Naive thymus-derived CD4-positive, alpha-beta T cell (primary cell): ENCODE measurements around the gene KLRC2. TPM values are rescaled to one million over a fixed set of nuclear protein-coding genes. Genes with fewer than 3 reads are reported as not detected.
"Not testable (repeated sequence)": the region's sequence is repeated elsewhere in the genome, so short reads cannot be mapped to it uniquely, and the experiment has no call there.

Experiments
- ATAC-seq: fragments of 150-1000 bp; cut with Tn5 transposase; 2 replicates; pipeline ENCODE4 v1.10.0; 2021; ENCODE audit warnings: mild to moderate bottlenecking, moderate library complexity
- CTCF ChIA-PET: fragments of 350-600 bp; sonication (Branson Sonifier 250); formaldehyde crosslinking; loops from one replicate; lab custom pipeline; 2021; ENCODE audit warnings: antibody characterized with exemption; lab: Charles Lee
- POLR2A ChIA-PET: fragments of 350-600 bp; sonication (Branson Sonifier 250); formaldehyde crosslinking; loops from one replicate; lab custom pipeline; 2021; ENCODE audit warnings: antibody characterized with exemption, inconsistent platforms; lab: Charles Lee
- DNase-seq, 9 donors: peaks; one replicate each; pipeline versions ENCODE4 v3.0.0 to v3.0.0-alpha.2; 2020 to 2022; ENCODE audit warnings: mixed read lengths in 1 of 9
- H3K27ac ChIP-seq: one replicate; pipeline ENCODE4 v1.7.0; 2013; ENCODE audit warnings: mild to moderate bottlenecking, low read depth, low read length, moderate library complexity
- H3K27me3 ChIP-seq, 2 donors: one replicate each; pipeline ENCODE4 v1.7.0; 2013; ENCODE audit warnings: low read length in 2 of 2, mild to moderate bottlenecking in 2 of 2, moderate library complexity in 2 of 2; ENCODE audit not compliant: control insufficient read depth in 2 of 2, insufficient read depth in 2 of 2
- H3K36me3 ChIP-seq, 3 experiments: 1 replicate in 2 of 3; 2 replicates in 1 of 3; pipeline ENCODE4 v1.7.0; 2013; ENCODE audit warnings: low read length in 3 of 3, mild to moderate bottlenecking in 3 of 3, moderate library complexity in 1 of 3; ENCODE audit not compliant: insufficient read depth in 3 of 3, control insufficient read depth in 2 of 3
- H3K4me1 ChIP-seq, 2 donors: one replicate each; pipeline ENCODE4 v1.7.0; 2013; ENCODE audit warnings: low read length in 2 of 2, mild to moderate bottlenecking in 2 of 2, moderate library complexity in 1 of 2; ENCODE audit not compliant: control insufficient read depth in 2 of 2, insufficient read depth in 2 of 2
- H3K4me3 ChIP-seq: 2 replicates; pipeline ENCODE4 v1.7.0; 2013; ENCODE audit warnings: mild to moderate bottlenecking, low read length
- H3K9me3 ChIP-seq, 3 experiments: 1 replicate in 2 of 3; 2 replicates in 1 of 3; pipeline ENCODE4 v1.7.0; 2013; ENCODE audit warnings: low read length in 3 of 3; ENCODE audit not compliant: control insufficient read depth in 2 of 3
- H3K27ac Mint-ChIP-seq, 9 donors: one replicate each; pipeline ENCODE4 v1.8.0; 2020 to 2022; ENCODE audit warnings: mixed read lengths in 9 of 9, mild to moderate bottlenecking in 8 of 9, moderate library complexity in 5 of 9, inconsistent platforms in 2 of 9
- H3K27me3 Mint-ChIP-seq, 5 donors: one replicate each; pipeline ENCODE4 v1.8.0; 2021 to 2022; ENCODE audit warnings: mixed read lengths in 5 of 5, mild to moderate bottlenecking in 1 of 5
- H3K36me3 Mint-ChIP-seq, 5 donors: one replicate each; pipeline ENCODE4 v1.8.0; 2020 to 2022; ENCODE audit warnings: mixed read lengths in 5 of 5, mild to moderate bottlenecking in 3 of 5, inconsistent platforms in 1 of 5
- H3K4me1 Mint-ChIP-seq, 7 donors: one replicate each; pipeline ENCODE4 v1.8.0; 2020 to 2022; ENCODE audit warnings: mixed read lengths in 7 of 7, mild to moderate bottlenecking in 3 of 7, inconsistent platforms in 1 of 7
- H3K4me3 Mint-ChIP-seq, 10 donors: one replicate each; pipeline ENCODE4 v1.8.0; 2020 to 2022; ENCODE audit warnings: mild to moderate bottlenecking in 10 of 10, mixed read lengths in 10 of 10, moderate library complexity in 6 of 10, inconsistent platforms in 2 of 10
- H3K9me3 Mint-ChIP-seq, 11 donors: one replicate each; pipeline ENCODE4 v1.8.0; 2020 to 2022; ENCODE audit warnings: mixed read lengths in 11 of 11, mild to moderate bottlenecking in 4 of 11, inconsistent platforms in 1 of 11, moderate library complexity in 1 of 11
- intact Hi-C, 2 donors: fragments of 100-400 bp; cut with micrococcal nuclease; formaldehyde crosslinking; loops; one replicate each; pipeline ENCODE4 v1.15.1; 2023
- polyA plus RNA-seq, 2 donors: library from polyadenylated mRNA; unstranded; fragments of 300-500 nt; fragmentation: Illumina TruSeq; gene quantifications; one replicate each; pipeline ENCODE4 v1.2.3, GENCODE V29; 2021
- total RNA-seq, 6 experiments: library from RNA in 5 of 6; stranded (reverse) in 5 of 6; gene quantifications; 1 replicate in 5 of 6; 2 replicates in 1 of 6; pipeline ENCODE4 v1.2.3 and lab custom pipeline; 2021 to 2026

The KLRC2 gene
- total RNA-seq (1 to 10 TPM in 1 of 5 experiments, not detected in 4; 6.7 TPM), polyA plus RNA-seq (not detected), total RNA-seq (lab: John Stamatoyannopoulos, UW) (not detected)

- DNase-seq, H3K36me3 Mint-ChIP-seq, H3K4me3 Mint-ChIP-seq, CTCF ChIA-PET, H3K36me3 ChIP-seq, H3K4me1 ChIP-seq, H3K4me3 ChIP-seq, intact Hi-C loops, H3K27ac ChIP-seq, H3K9me3 Mint-ChIP-seq, H3K9me3 ChIP-seq, H3K27ac Mint-ChIP-seq, POLR2A ChIA-PET, H3K27me3 ChIP-seq, H3K4me1 Mint-ChIP-seq, H3K27me3 Mint-ChIP-seq: not testable (repeated sequence)
- peak; percentile 40 for ATAC-seq
These were observed at the start of gene KLRC2 for GRCh38 chr12:10435816-10436215. KLRC2 (minus strand) TSS chr12:10436010; CDS start chr12:10435986, 24 bp downstream.

- H3K27me3 ChIP-seq, H3K27ac ChIP-seq, H3K4me1 Mint-ChIP-seq, CTCF ChIA-PET, H3K36me3 Mint-ChIP-seq, H3K9me3 ChIP-seq, ATAC-seq, H3K4me3 ChIP-seq, H3K27ac Mint-ChIP-seq, DNase-seq, H3K36me3 ChIP-seq, H3K4me3 Mint-ChIP-seq, POLR2A ChIA-PET, intact Hi-C loops: not testable (repeated sequence)
- peaks cover 0 to 15% of the 10 kb centered on the region in 2 donors for H3K4me1 ChIP-seq
- H3K9me3 Mint-ChIP-seq = peaks cover 0 to 25% (median 4%) of the 10 kb centered on the region in 11 donors
- peaks cover 3 to 37% (median 14%) of the 10 kb centered on the region in 5 donors for H3K27me3 Mint-ChIP-seq
These were observed 46.1 kb upstream of the KLRC2 start for GRCh38 chr12:10481901-10482300.

GRCh38 chr12:10472808-10473207 lies 37.0 kb upstream of the KLRC2 start:
- CTCF ChIA-PET, H3K4me3 ChIP-seq, POLR2A ChIA-PET, H3K27me3 ChIP-seq, H3K4me1 Mint-ChIP-seq, DNase-seq, H3K36me3 ChIP-seq, H3K9me3 ChIP-seq, H3K36me3 Mint-ChIP-seq, ATAC-seq, H3K4me3 Mint-ChIP-seq, H3K27ac Mint-ChIP-seq, intact Hi-C loops, H3K4me1 ChIP-seq, H3K27ac ChIP-seq: not testable (repeated sequence)
- Mint-ChIP-seq H3K27me3 (peaks cover 0 to 17% (median 7%) of the 10 kb centered on the region in 5 donors), H3K9me3 (peaks cover 0 to 24% (median 7%) of the 10 kb centered on the region in 11 donors)

GRCh38 chr12:10469701-10470100 lies 33.9 kb upstream of the KLRC2 start:
- Mint-ChIP-seq H3K4me3 (no peak overlapping the region), H3K36me3 (peaks cover 0 to 3% (median 0%) of the 10 kb centered on the region in 5 donors), H3K27ac (no peak overlapping the region), H3K27me3 (peaks cover 0 to 27% (median 23%) of the 10 kb centered on the region in 5 donors), H3K4me1 (no peaks in the 10 kb centered on the region), H3K9me3 (peaks cover 0 to 10% (median 4%) of the 10 kb centered on the region in 11 donors)
- Histone ChIP-seq H3K36me3 (no peaks in the 10 kb centered on the region), H3K27ac (no peak overlapping the region), H3K27me3 (no peaks in the 10 kb centered on the region), H3K9me3 (no peaks in the 10 kb centered on the region), H3K4me3 (no peak overlapping the region), H3K4me1 (no peaks in the 10 kb centered on the region)
- CTCF ChIA-PET = no interaction called here
- no peak for ATAC-seq
- DNase-seq = no peak
- intact Hi-C loops = no loop called here
- POLR2A ChIA-PET = no interaction called here

GRCh38 chr12:10466311-10466710 lies 30.5 kb upstream of the KLRC2 start:
- no peak overlapping the region for H3K27ac ChIP-seq
- H3K36me3 Mint-ChIP-seq = peaks cover 0 to 3% (median 0%) of the 10 kb centered on the region in 5 donors
- no peak overlapping the region for H3K4me3 Mint-ChIP-seq
- no peak overlapping the region for H3K4me3 ChIP-seq
- H3K4me1 Mint-ChIP-seq = no peaks in the 10 kb centered on the region
- no peaks in the 10 kb centered on the region for H3K4me1 ChIP-seq
- ATAC-seq = no peak
- no peaks in the 10 kb centered on the region for H3K36me3 ChIP-seq
- peaks cover 0 to 9% (median 4%) of the 10 kb centered on the region in 11 donors for H3K9me3 Mint-ChIP-seq
- no peak for DNase-seq
- H3K27me3 ChIP-seq = no peaks in the 10 kb centered on the region
- H3K27me3 Mint-ChIP-seq = peaks cover 2 to 56% (median 40%) of the 10 kb centered on the region in 5 donors
- CTCF ChIA-PET = no interaction called here
- POLR2A ChIA-PET = no interaction called here
- intact Hi-C loops = no loop called here
- H3K9me3 ChIP-seq = no peaks in the 10 kb centered on the region
- no peak overlapping the region for H3K27ac Mint-ChIP-seq

GRCh38 chr12:10457760-10458159 lies 21.9 kb upstream of the KLRC2 start:
- no peaks in the 10 kb centered on the region for H3K4me1 Mint-ChIP-seq
- no peak overlapping the region for H3K4me3 Mint-ChIP-seq
- Histone ChIP-seq H3K27ac (no peak overlapping the region), H3K36me3 (no peaks in the 10 kb centered on the region), H3K4me1 (no peaks in the 10 kb centered on the region), H3K9me3 (peaks cover 0 to 10% (median 5%) of the 10 kb centered on the region in 3 experiments), H3K27me3 (no peaks in the 10 kb centered on the region), H3K4me3 (no peak overlapping the region)
- DNase-seq = no peak
- intact Hi-C loops = no loop called here
- H3K27me3 Mint-ChIP-seq = peaks cover 0 to 18% (median 5%) of the 10 kb centered on the region in 5 donors
- H3K36me3 Mint-ChIP-seq = peaks cover 0 to 10% (median 0%) of the 10 kb centered on the region in 5 donors
- CTCF ChIA-PET = no interaction called here
- ATAC-seq = no peak
- no peak overlapping the region for H3K27ac Mint-ChIP-seq
- POLR2A ChIA-PET = no interaction called here
- H3K9me3 Mint-ChIP-seq = peaks cover 9 to 41% (median 27%) of the 10 kb centered on the region in 11 donors

GRCh38 chr12:10456856-10457255 lies 21.0 kb upstream of the KLRC2 start:
- Histone ChIP-seq H3K27ac (no peak overlapping the region), H3K4me1 (no peaks in the 10 kb centered on the region), H3K4me3 (no peak overlapping the region), H3K36me3 (no peaks in the 10 kb centered on the region), H3K9me3 (peaks cover 0 to 10% (median 5%) of the 10 kb centered on the region in 3 experiments), H3K27me3 (no peaks in the 10 kb centered on the region)
- ChIA-PET POLR2A (no interaction called here), CTCF (no interaction called here)
- ATAC-seq (no peak), DNase-seq (no peak)
- Mint-ChIP-seq H3K27ac (no peak overlapping the region), H3K9me3 (peaks cover 8 to 41% (median 26%) of the 10 kb centered on the region in 11 donors), H3K27me3 (peaks cover 0 to 9% (median 3%) of the 10 kb centered on the region in 5 donors), H3K36me3 (peaks cover 0 to 10% (median 0%) of the 10 kb centered on the region in 5 donors), H3K4me3 (no peak overlapping the region), H3K4me1 (no peaks in the 10 kb centered on the region)
- intact Hi-C loops = no loop called here
